Pancreas (tissue), 10 donors: ENCODE data around the gene TSC1. TPM values are rescaled to one million over a fixed set of nuclear protein-coding genes. Genes with fewer than 3 reads are reported as not detected.
A peak's percentile ranks its signal among the peaks of the same experiment; 100 is the strongest.

ENCODE experiments used
- ATAC-seq, 4 donors: fragments of 200-7000 bp; cut with Tn5 transposase; one replicate each; pipeline versions ENCODE4 v1.8.0 to v1.9.1; 2020; ENCODE audit warnings: mild to moderate bottlenecking in 4 of 4, moderate library complexity in 4 of 4
- DNase-seq, 6 donors: peaks; one replicate each; pipeline ENCODE4 v3.0.0-alpha.2; 2020
- FAIRE-seq: peaks from 2 replicates; lab custom pipeline; 2012; peaks lifted over from hg19 to GRCh38; lab: Jason Lieb, UNC
- H3K27ac ChIP-seq, 4 donors: fragments of 200-600 bp; sonication (generic); 1 replicate in 3 of 4; 2 replicates in 1 of 4; pipeline versions ENCODE4 v1.5.0 to v1.8.0; 2020
- H3K27me3 ChIP-seq, 4 donors: fragments of 200-600 bp; one replicate each; pipeline ENCODE4 v1.8.0; 2021
- H3K36me3 ChIP-seq, 3 donors: fragments of 200-600 bp; sonication (generic) in 1 of 3; one replicate each; pipeline versions ENCODE4 v1.5.0 to v1.8.0; 2020 to 2021
- H3K4me1 ChIP-seq, 3 donors: fragments of 200-600 bp; one replicate each; pipeline ENCODE4 v1.8.0; 2021
- H3K4me3 ChIP-seq, 4 donors: fragments of 200-600 bp; sonication (generic) in 2 of 4; one replicate each; pipeline versions ENCODE4 v1.5.0 to v1.8.0; 2020 to 2021
- H3K9me3 ChIP-seq, 4 donors: fragments of 200-600 bp; one replicate each; pipeline ENCODE4 v1.8.0; 2021
- WGBS, 2 donors: extraction: QIAGEN DNeasy Blood & Tissue Kit; methylation state at CpG; one replicate each; pipeline ENCODE4 v1.1.7; 2013; 5-methylcytosine and 5-hydroxymethylcytosine counted together
- intact Hi-C, 3 donors: fragments of 100-400 bp; cut with DNase I; formaldehyde crosslinking; loops; one replicate each; pipeline versions ENCODE4 v1.11.1 to v1.14.2; 2022
- polyA plus RNA-seq, 2 donors: library from polyadenylated mRNA; stranded (reverse); fragments of 200-250 nt; gene quantifications; one replicate each; pipeline ENCODE4 v1.2.3, GENCODE V29; 2013
- total RNA-seq, 6 donors: library from RNA; stranded (reverse); fragmentation: NEBNext Ultra II Directional in 4 of 6; extraction: Animal tissue kit (Norgen Biotek cat#: 25700) in 4 of 6; gene quantifications; one replicate each; pipeline versions ENCODE4 v1.2.1 to v1.2.4, GENCODE V29; 2021 to 2023
- TF ChIP-seq, protein P1 (sequence below), 4 donors: fragments of 200-600 bp; sonication (generic) in 3 of 4; IDR thresholded peaks; one replicate each; pipeline versions ENCODE4 v1.5.0 to v1.8.0; 2021; ENCODE audit warnings: antibody characterized with exemption in 4 of 4
- donor health status: healthy with polysubstance abuse.
- donor health status: DM: no; HTN: no; CAD: no; lungs with moderate emphysema.
- donor health status: DM: no; HTN: no; CAD: no.
- donor health status: control.
- donor health status: control.
- donor health status: Bipolar disorder and iron deficiency.
- donor health status: DM: yes; HTN: yes; CAD: no.
- donor health status: DM: no; HTN: no; CAD: no.
- donor health status: DM: no; HTN: no; CAD: no.
- donor health status: DM: yes; HTN: yes; CAD: no.

Gene TSC1
- total and polyA plus RNA-seq, 8 donors = 17.1 to 34.5 (median 20.0) TPM

GRCh38 chr9:132885720-132886333 lies 58.6 kb downstream of the TSC1 start:
- intact Hi-C loops = no loop called here
- Histone ChIP-seq H3K4me3 (no peak overlapping the region), H3K36me3 (no peaks in the 10 kb centered on the region), H3K27ac (no peak overlapping the region), H3K27me3 (no peaks in the 10 kb centered on the region), H3K9me3 (no peaks in the 10 kb centered on the region), H3K4me1 (no peaks in the 10 kb centered on the region)
- DNase-seq (peak in 1 of 6 donors; percentile 32), ATAC-seq (no peak), FAIRE-seq (no peak)
- TF ChIP-seq, protein P1, sequence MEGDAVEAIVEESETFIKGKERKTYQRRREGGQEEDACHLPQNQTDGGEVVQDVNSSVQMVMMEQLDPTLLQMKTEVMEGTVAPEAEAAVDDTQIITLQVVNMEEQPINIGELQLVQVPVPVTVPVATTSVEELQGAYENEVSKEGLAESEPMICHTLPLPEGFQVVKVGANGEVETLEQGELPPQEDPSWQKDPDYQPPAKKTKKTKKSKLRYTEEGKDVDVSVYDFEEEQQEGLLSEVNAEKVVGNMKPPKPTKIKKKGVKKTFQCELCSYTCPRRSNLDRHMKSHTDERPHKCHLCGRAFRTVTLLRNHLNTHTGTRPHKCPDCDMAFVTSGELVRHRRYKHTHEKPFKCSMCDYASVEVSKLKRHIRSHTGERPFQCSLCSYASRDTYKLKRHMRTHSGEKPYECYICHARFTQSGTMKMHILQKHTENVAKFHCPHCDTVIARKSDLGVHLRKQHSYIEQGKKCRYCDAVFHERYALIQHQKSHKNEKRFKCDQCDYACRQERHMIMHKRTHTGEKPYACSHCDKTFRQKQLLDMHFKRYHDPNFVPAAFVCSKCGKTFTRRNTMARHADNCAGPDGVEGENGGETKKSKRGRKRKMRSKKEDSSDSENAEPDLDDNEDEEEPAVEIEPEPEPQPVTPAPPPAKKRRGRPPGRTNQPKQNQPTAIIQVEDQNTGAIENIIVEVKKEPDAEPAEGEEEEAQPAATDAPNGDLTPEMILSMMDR (IDR thresholded peaks at IDR 0.05) = no peak
- WGBS, 2 donors = 65 to 68% methylated on average over 9 of the region's 9 CpGs

- DNase-seq (no peak), FAIRE-seq (no peak), ATAC-seq (no peak)
- Histone ChIP-seq H3K27me3 (no peaks in the 10 kb centered on the region), H3K4me1 (no peaks in the 10 kb centered on the region), H3K36me3 (no peaks in the 10 kb centered on the region), H3K27ac (no peak overlapping the region), H3K4me3 (no peak overlapping the region), H3K9me3 (no peaks in the 10 kb centered on the region)
- WGBS, 2 donors = 87 to 91% methylated on average over 27 of the region's 27 CpGs
- intact Hi-C loops = no loop called here
- TF ChIP-seq, protein P1 (IDR thresholded peaks at IDR 0.05) = no peak
These were observed 60.8 kb downstream of the TSC1 start for GRCh38 chr9:132883349-132884294.

GRCh38 chr9:132882616-132883015 lies 61.8 kb downstream of the TSC1 start:
- no peak overlapping the region for H3K4me3 ChIP-seq
- DNase-seq (no peak), ATAC-seq (no peak), FAIRE-seq (no peak)
- no peaks in the 10 kb centered on the region for H3K36me3 ChIP-seq
- H3K27ac ChIP-seq = no peak overlapping the region
- TF ChIP-seq, protein P1 (IDR thresholded peaks at IDR 0.05) = no peak
- WGBS, 2 donors = 80 to 84% methylated on average over 6 of the region's 6 CpGs
- H3K27me3 ChIP-seq = no peaks in the 10 kb centered on the region
- intact Hi-C loops = no loop called here
- no peaks in the 10 kb centered on the region for H3K9me3 ChIP-seq
- peaks cover 0 to 2% (median 0%) of the 10 kb centered on the region in 3 donors for H3K4me1 ChIP-seq

GRCh38 chr9:132881826-132882225 lies 62.6 kb downstream of the TSC1 start:
- Histone ChIP-seq H3K27me3 (no peaks in the 10 kb centered on the region), H3K36me3 (no peaks in the 10 kb centered on the region), H3K4me1 (peaks cover 0 to 4% (median 0%) of the 10 kb centered on the region in 3 donors), H3K9me3 (no peaks in the 10 kb centered on the region), H3K27ac (no peak overlapping the region), H3K4me3 (no peak overlapping the region)
- intact Hi-C loops = no loop called here
- 79 to 85% methylated on average over 6 of the region's 6 CpGs for WGBS, 2 donors
- FAIRE-seq (no peak), DNase-seq (no peak), ATAC-seq (no peak)
- TF ChIP-seq, protein P1 (IDR thresholded peaks at IDR 0.05) = no peak
